Measurements from ENCODE around the gene CTTNBP2. TPM values are rescaled to one million over a fixed set of nuclear protein-coding genes. Genes with fewer than 3 reads are reported as not detected.

Gene CTTNBP2
- total RNA-seq, 2 donors from 2014 or later, result 9.2 to 12.0 TPM

DNA sequence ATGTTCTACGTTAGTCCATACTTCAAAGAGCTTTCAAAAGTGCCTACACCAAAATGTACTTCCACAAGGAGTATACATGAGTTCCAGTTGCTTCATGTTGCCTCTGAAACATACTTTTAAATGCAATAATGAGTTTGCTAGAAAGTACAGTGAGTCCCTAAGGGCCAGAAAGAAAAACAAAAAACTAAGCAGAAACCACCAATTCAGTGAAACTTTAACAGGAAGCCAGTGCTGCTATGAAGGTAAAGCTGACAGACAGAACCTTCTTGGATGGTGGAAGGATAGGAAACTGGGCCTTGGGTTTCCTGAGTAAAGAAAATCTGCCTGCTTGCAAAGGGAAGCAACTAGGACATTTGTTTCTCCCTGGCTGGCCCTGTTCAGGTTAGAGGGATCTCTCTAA lies 104.2 kb downstream of the CTTNBP2 start:
- Histone ChIP-seq H3K4me3 (no peak overlapping the region), H3K4me1 (ENCODE audit: control insufficient read depth in 1 of 2, low read depth in 2 of 2) (no peaks in the 10 kb centered on the region), H3K9me3 (no peaks in the 10 kb centered on the region), H3K27ac (no peak overlapping the region), H3K27me3 (replicated peaks; ENCODE audit: insufficient read depth) (no peaks in the 10 kb centered on the region), H3K36me3 (peaks cover 2% of the 10 kb centered on the region)
- TF ChIP-seq, protein P1, sequence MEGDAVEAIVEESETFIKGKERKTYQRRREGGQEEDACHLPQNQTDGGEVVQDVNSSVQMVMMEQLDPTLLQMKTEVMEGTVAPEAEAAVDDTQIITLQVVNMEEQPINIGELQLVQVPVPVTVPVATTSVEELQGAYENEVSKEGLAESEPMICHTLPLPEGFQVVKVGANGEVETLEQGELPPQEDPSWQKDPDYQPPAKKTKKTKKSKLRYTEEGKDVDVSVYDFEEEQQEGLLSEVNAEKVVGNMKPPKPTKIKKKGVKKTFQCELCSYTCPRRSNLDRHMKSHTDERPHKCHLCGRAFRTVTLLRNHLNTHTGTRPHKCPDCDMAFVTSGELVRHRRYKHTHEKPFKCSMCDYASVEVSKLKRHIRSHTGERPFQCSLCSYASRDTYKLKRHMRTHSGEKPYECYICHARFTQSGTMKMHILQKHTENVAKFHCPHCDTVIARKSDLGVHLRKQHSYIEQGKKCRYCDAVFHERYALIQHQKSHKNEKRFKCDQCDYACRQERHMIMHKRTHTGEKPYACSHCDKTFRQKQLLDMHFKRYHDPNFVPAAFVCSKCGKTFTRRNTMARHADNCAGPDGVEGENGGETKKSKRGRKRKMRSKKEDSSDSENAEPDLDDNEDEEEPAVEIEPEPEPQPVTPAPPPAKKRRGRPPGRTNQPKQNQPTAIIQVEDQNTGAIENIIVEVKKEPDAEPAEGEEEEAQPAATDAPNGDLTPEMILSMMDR (IDR thresholded peaks at IDR 0.05), result no peak
- DNase-seq (ENCODE audit: low spot score) (no peak), ATAC-seq (ENCODE audit: insufficient number of reproducible peaks, low FRiP score, low read depth) (no peak)

DNA sequence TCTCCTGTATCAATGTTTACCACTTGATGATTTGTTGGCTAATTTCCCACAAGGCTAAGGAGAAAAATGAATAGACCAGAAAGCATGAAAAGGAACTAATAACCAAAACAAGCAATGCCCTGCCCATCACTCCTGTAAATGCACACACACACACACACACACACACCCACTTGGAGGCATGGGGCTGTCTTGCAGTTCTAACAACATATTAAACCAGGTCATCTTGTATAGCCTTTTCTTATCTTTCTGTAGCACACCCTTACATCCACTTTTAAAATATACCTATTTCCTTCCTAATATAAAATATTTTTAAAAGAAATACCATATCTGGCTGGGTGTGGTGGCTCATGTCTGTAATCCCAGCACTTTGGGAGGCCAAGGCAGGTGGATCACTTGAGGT lies 105.3 kb downstream of the CTTNBP2 start:
- Histone ChIP-seq H3K27me3 (replicated peaks; ENCODE audit: insufficient read depth) (no peaks in the 10 kb centered on the region), H3K4me3 (no peak overlapping the region), H3K4me1 (ENCODE audit: control insufficient read depth in 1 of 2, low read depth in 2 of 2) (no peaks in the 10 kb centered on the region), H3K9me3 (no peaks in the 10 kb centered on the region), H3K27ac (no peak overlapping the region), H3K36me3 (peaks cover 2% of the 10 kb centered on the region)
- TF ChIP-seq, protein P1 (IDR thresholded peaks at IDR 0.05), result no peak
- no peak for DNase-seq (ENCODE audit: low spot score)
- no peak for ATAC-seq (ENCODE audit: insufficient number of reproducible peaks, low FRiP score, low read depth)

DNA sequence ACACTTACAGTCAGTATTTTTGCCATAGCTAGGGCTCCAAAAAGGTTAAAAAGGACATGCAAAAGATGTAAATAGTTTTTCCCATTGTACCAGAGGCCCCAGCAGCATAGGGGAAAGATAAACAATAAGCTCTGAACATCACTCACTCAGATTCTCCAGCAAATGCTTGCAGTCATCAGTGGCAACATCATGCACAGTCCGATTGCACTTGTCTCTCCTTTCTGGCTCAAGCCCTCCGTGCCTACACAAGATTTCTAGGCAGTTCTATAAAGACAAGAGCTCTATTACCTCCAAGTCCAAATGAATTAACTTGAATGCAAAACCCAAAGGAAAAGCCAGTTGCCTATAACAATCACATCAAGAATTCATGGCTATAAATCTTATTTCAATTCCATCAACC lies 106.3 kb downstream of the CTTNBP2 start:
- no peaks in the 10 kb centered on the region for H3K9me3 ChIP-seq
- no peak overlapping the region for H3K27ac ChIP-seq
- H3K27me3 ChIP-seq (replicated peaks; ENCODE audit: insufficient read depth), result no peaks in the 10 kb centered on the region

DNA sequence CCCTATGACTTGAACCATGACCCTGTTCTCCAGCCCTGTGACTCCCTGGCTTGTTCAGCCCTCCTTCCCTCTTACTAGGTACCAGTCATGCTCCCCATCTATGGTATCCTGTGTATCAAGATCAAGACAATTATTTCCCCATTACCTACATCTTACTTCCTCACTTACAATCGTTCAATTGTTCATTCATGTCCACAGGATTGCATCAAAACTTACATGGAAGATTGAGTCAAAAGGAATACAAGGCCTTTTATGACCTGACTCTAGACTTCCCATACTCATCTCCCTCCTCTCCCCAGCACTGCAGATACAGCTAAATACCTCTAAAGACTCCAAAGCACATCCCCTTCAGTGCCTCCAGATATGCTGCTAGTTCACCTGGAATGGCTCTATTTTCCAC lies 109.2 kb downstream of the CTTNBP2 start:
- Histone ChIP-seq H3K27me3 (replicated peaks; ENCODE audit: insufficient read depth) (no peaks in the 10 kb centered on the region), H3K27ac (no peak overlapping the region), H3K4me1 (ENCODE audit: control insufficient read depth in 1 of 2, low read depth in 2 of 2) (no peaks in the 10 kb centered on the region), H3K9me3 (no peaks in the 10 kb centered on the region), H3K4me3 (no peak overlapping the region), H3K36me3 (peaks cover 3% of the 10 kb centered on the region)
- no peak for DNase-seq (ENCODE audit: low spot score)
- TF ChIP-seq, protein P1 (IDR thresholded peaks at IDR 0.05), result no peak
- ATAC-seq (ENCODE audit: insufficient number of reproducible peaks, low FRiP score, low read depth), result no peak

More for the DNA sequence above, 106.3 kb downstream of the CTTNBP2 start:
- Histone ChIP-seq H3K36me3 (peaks cover 2% of the 10 kb centered on the region), H3K4me1 (ENCODE audit: control insufficient read depth in 1 of 2, low read depth in 2 of 2) (no peaks in the 10 kb centered on the region), H3K4me3 (no peak overlapping the region)
- DNase-seq (ENCODE audit: low spot score) (no peak), ATAC-seq (ENCODE audit: insufficient number of reproducible peaks, low FRiP score, low read depth) (no peak)
- TF ChIP-seq, protein P1 (IDR thresholded peaks at IDR 0.05), result no peak

DNA sequence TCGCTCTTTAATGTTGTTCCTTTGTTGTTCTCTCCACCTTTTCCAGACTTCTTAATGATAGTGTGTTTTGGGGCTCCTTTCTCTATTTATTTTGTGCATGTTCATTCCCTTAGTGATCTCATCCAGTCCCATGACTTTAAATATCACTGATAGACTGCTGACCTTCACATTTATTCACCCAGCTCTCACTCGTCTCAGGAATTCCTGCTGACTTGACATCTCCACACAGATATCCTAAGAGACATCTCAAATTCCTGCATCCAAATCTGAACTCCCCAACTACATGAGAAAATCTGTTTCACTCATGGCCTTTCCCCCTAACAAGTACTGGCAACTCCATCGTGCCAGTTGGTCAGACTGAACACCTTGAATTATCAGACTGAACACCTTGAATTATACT lies 111.2 kb downstream of the CTTNBP2 start:
- TF ChIP-seq, protein P1 (IDR thresholded peaks at IDR 0.05), result no peak
- DNase-seq (ENCODE audit: low spot score), result no peak
- ATAC-seq (ENCODE audit: insufficient number of reproducible peaks, low FRiP score, low read depth), result no peak
- H3K4me3 ChIP-seq, result no peak overlapping the region
- no peaks in the 10 kb centered on the region for H3K9me3 ChIP-seq
- no peaks in the 10 kb centered on the region for H3K4me1 ChIP-seq (ENCODE audit: control insufficient read depth in 1 of 2, low read depth in 2 of 2)
- H3K27me3 ChIP-seq (replicated peaks; ENCODE audit: insufficient read depth), result no peaks in the 10 kb centered on the region
- peaks cover 3% of the 10 kb centered on the region for H3K36me3 ChIP-seq
- no peak overlapping the region for H3K27ac ChIP-seq
